Vagina (tissue), 2 donors: ENCODE data around the gene CASKIN1.

Experiments used
- POLR2A ChIP-seq, 2 donors: fragments of 450-650 bp; IDR thresholded peaks; one replicate each; pipeline ENCODE4 v1.6.1; 2017; ENCODE audit warnings: antibody characterized with exemption in 2 of 2, mild to moderate bottlenecking in 2 of 2, moderate library complexity in 2 of 2
- TF ChIP-seq, protein P1 (sequence below), 3 experiments: fragments of 450-650 bp in 2 of 3; fragments of 200-600 bp in 1 of 3; sonication (generic) in 1 of 3; IDR thresholded peaks; one replicate each; pipeline ENCODE4 v1.5.1; 2017 to 2019; ENCODE audit warnings: antibody characterized with exemption in 3 of 3, mild to moderate bottlenecking in 2 of 3, moderate library complexity in 2 of 3

GRCh38 chr16:2170587-2171435 lies 25.6 kb downstream of the CASKIN1 start:
- no peak for TF ChIP-seq POLR2A (IDR thresholded peaks at IDR 0.05)
- TF ChIP-seq, protein P1, sequence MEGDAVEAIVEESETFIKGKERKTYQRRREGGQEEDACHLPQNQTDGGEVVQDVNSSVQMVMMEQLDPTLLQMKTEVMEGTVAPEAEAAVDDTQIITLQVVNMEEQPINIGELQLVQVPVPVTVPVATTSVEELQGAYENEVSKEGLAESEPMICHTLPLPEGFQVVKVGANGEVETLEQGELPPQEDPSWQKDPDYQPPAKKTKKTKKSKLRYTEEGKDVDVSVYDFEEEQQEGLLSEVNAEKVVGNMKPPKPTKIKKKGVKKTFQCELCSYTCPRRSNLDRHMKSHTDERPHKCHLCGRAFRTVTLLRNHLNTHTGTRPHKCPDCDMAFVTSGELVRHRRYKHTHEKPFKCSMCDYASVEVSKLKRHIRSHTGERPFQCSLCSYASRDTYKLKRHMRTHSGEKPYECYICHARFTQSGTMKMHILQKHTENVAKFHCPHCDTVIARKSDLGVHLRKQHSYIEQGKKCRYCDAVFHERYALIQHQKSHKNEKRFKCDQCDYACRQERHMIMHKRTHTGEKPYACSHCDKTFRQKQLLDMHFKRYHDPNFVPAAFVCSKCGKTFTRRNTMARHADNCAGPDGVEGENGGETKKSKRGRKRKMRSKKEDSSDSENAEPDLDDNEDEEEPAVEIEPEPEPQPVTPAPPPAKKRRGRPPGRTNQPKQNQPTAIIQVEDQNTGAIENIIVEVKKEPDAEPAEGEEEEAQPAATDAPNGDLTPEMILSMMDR (IDR thresholded peaks at IDR 0.05), result no peak
